NCI-H2107 (cell line): ENCODE data around the gene DHRS7B.
A peak's percentile ranks its signal among the peaks of the same experiment; 100 is the strongest.
"Not testable (repeated sequence)": the region's sequence is repeated elsewhere in the genome, so short reads cannot be mapped to it uniquely, and the experiment has no call there.

Experiments used
- DNase-seq: peaks from one replicate; lab custom pipeline; 2025; lab: John Stamatoyannopoulos, UW

DHRS7B gene

GRCh38 chr17:21126645-21127508, at the start of gene DHRS7B:
TSS of gene DHRS7B (plus strand) at chr17:21126964. CDS start at chr17:21126972, 8 bp downstream.
- DNase-seq, result peak; percentile 76

GRCh38 chr17:21077281-21077680, 49.5 kb upstream of the DHRS7B start:
- DNase-seq, result no peak

- DNase-seq, result no peak
Observed at GRCh38 chr17:21078016-21078780, 48.6 kb upstream of the DHRS7B start.

GRCh38 chr17:21079196-21079595, 47.6 kb upstream of the DHRS7B start:
- DNase-seq, result no peak

- no peak for DNase-seq
Observed at GRCh38 chr17:21082001-21082436, 44.7 kb upstream of the DHRS7B start.

GRCh38 chr17:21085280-21085679, 41.5 kb upstream of the DHRS7B start:
- DNase-seq, result not testable (repeated sequence)

GRCh38 chr17:21085707-21086106, 41.1 kb upstream of the DHRS7B start:
- no peak for DNase-seq

- no peak for DNase-seq
Observed at GRCh38 chr17:21089145-21089544, 37.6 kb upstream of the DHRS7B start.

GRCh38 chr17:21089933-21090901, 36.5 kb upstream of the DHRS7B start:
- DNase-seq, result no peak

GRCh38 chr17:21090902-21091618, 35.7 kb upstream of the DHRS7B start:
- no peak for DNase-seq

GRCh38 chr17:21094298-21094704, 32.5 kb upstream of the DHRS7B start:
- no peak for DNase-seq

GRCh38 chr17:21095735-21096134, 31.0 kb upstream of the DHRS7B start:
- no peak for DNase-seq

- no peak for DNase-seq
Observed at GRCh38 chr17:21096874-21097273, 29.9 kb upstream of the DHRS7B start.

- DNase-seq, result peak; percentile 10
Observed at GRCh38 chr17:21098934-21099689, 27.7 kb upstream of the DHRS7B start.

- DNase-seq, result no peak
Observed at GRCh38 chr17:21100636-21101035, 26.1 kb upstream of the DHRS7B start.

GRCh38 chr17:21104608-21105007, 22.2 kb upstream of the DHRS7B start:
- no peak for DNase-seq

GRCh38 chr17:21105064-21105894, 21.5 kb upstream of the DHRS7B start:
- no peak for DNase-seq

GRCh38 chr17:21106316-21106715, 20.4 kb upstream of the DHRS7B start:
- DNase-seq, result no peak

- DNase-seq, result not testable (repeated sequence)
Observed at GRCh38 chr17:21107067-21107650, 19.6 kb upstream of the DHRS7B start.
